ENCODE measurements around the gene SOX1. TPM values are rescaled to one million over a fixed set of nuclear protein-coding genes. Genes with fewer than 3 reads are reported as not detected.

The SOX1 gene
- total RNA-seq, 1 donor from 2014 or later: not detected

- H3K4me3 ChIP-seq: no peak overlapping the region
- H3K27ac ChIP-seq: no peak overlapping the region
- TF ChIP-seq CTCF (IDR thresholded peaks at IDR 0.05): no peak
- H3K9me3 ChIP-seq: no peaks in the 10 kb centered on the region
- ATAC-seq: no peak
- intact Hi-C loops (cut with DNase I): no loop called here
- no peaks in the 10 kb centered on the region for H3K36me3 ChIP-seq
- no peaks in the 10 kb centered on the region for H3K4me1 ChIP-seq
- no peak for DNase-seq
- H3K27me3 ChIP-seq: peaks cover 100% of the 10 kb centered on the region
These were observed 8.0 kb upstream of the SOX1 start for GRCh38 chr13:112058941-112059340.

GRCh38 chr13:112059457-112060281, 7.3 kb upstream of the SOX1 start:
- Histone ChIP-seq H3K9me3 (no peaks in the 10 kb centered on the region), H3K4me3 (no peak overlapping the region), H3K4me1 (no peaks in the 10 kb centered on the region), H3K27me3 (peaks cover 99% of the 10 kb centered on the region), H3K27ac (no peak overlapping the region), H3K36me3 (no peaks in the 10 kb centered on the region)
- DNase-seq: no peak
- intact Hi-C loops (cut with DNase I): no loop called here
- no peak for TF ChIP-seq CTCF (IDR thresholded peaks at IDR 0.05)
- no peak for ATAC-seq

DNA sequence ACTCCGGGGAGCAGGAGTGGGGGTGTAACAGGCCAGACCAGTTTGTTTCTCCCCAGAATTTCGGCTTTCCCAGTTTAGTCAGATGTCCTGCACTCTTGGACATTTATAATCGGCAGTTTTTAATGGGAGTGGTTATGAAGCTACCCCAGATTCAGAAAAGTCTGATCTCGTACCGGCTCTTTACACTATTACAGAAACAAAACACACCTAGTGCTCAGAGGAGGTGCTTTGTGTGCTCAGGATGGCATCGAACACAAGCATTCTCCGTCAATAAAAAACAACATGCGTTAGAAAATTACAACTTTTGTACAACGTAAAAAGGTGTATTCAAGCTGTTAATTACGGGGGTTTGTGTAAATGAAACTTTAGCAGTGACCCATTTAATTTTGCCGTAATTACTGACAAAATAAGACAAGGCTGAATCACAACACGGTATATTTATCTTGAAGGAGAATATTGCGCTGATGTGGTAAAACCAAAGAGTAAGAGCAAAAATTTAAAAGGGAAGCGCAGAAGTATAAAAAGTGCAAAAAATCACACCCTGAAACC, 6.6 kb upstream of the SOX1 start:
- DNase-seq: no peak
- no peak overlapping the region for H3K27ac ChIP-seq
- H3K4me3 ChIP-seq: no peak overlapping the region
- ATAC-seq: no peak
- intact Hi-C loops (cut with DNase I): no loop called here
- no peaks in the 10 kb centered on the region for H3K4me1 ChIP-seq
- H3K27me3 ChIP-seq: peaks cover 99% of the 10 kb centered on the region
- no peaks in the 10 kb centered on the region for H3K9me3 ChIP-seq
- no peak for TF ChIP-seq CTCF (IDR thresholded peaks at IDR 0.05)
- H3K36me3 ChIP-seq: no peaks in the 10 kb centered on the region

DNA sequence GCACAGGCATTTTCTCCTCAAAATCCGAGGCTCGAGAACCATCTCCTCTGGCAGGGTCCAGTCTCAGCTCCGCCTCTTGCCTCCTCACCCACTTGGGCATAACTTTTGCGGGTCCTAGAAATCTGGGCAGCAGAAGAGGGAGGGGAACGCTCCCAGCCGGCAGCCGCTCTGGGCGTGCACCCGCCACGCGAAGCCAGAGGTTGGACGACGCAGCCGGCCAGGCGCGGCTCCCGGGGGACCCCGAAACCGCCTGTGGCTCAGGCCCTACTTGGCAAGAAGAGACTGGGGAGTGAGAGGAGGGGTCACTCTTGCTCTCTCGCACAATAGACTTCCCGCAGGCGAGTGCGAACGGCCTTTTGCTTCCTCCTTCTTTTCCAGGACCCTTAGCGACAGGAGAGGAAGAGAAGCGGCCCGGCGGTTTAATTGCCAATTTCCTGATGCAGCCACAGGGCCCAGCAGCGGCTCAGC, 6.0 kb upstream of the SOX1 start:
- no peak for TF ChIP-seq CTCF (IDR thresholded peaks at IDR 0.05)
- ATAC-seq (no peak), DNase-seq (no peak)
- intact Hi-C loops (cut with DNase I): no loop called here
- Histone ChIP-seq H3K9me3 (no peaks in the 10 kb centered on the region), H3K27me3 (peaks cover 99% of the 10 kb centered on the region), H3K36me3 (no peaks in the 10 kb centered on the region), H3K4me1 (no peaks in the 10 kb centered on the region), H3K27ac (no peak overlapping the region), H3K4me3 (no peak overlapping the region)

- no peak overlapping the region for H3K4me3 ChIP-seq
- DNase-seq: no peak
- H3K27me3 ChIP-seq: peaks cover 98% of the 10 kb centered on the region
- no peaks in the 10 kb centered on the region for H3K36me3 ChIP-seq
- no peak for TF ChIP-seq CTCF (IDR thresholded peaks at IDR 0.05)
- intact Hi-C loops (cut with DNase I): no loop called here
- no peak for ATAC-seq
- no peaks in the 10 kb centered on the region for H3K4me1 ChIP-seq
- no peaks in the 10 kb centered on the region for H3K9me3 ChIP-seq
- H3K27ac ChIP-seq: no peak overlapping the region
These were observed 5.4 kb upstream of the SOX1 start for GRCh38 chr13:112061367-112062061.

Measured in upper lobe of right lung (tissue), 1 donor.